Fibroblast of the conjunctiva (primary cell): Measurements from ENCODE around the gene LLGL1.

Experiments
- DNase-seq: peaks from one replicate; pipeline ENCODE4 v3.0.0-alpha.2; 2010; ENCODE audit warnings: low read depth

LLGL1 gene

GRCh38 chr17:18253187-18253884 is 27.9 kb downstream of the LLGL1 start:
- DNase-seq = no peak

GRCh38 chr17:18253947-18254821 is 28.7 kb downstream of the LLGL1 start:
- no peak for DNase-seq

- DNase-seq = no peak
Measured at GRCh38 chr17:18254888-18255649, 29.6 kb downstream of the LLGL1 start.

GRCh38 chr17:18256351-18256750 is 30.9 kb downstream of the LLGL1 start:
- no peak for DNase-seq

GRCh38 chr17:18256776-18257175 is 31.3 kb downstream of the LLGL1 start:
- no peak for DNase-seq

GRCh38 chr17:18257268-18257981 is 32.0 kb downstream of the LLGL1 start:
- DNase-seq = no peak

- DNase-seq = peak; percentile 34
Measured at GRCh38 chr17:18257982-18258355, 32.5 kb downstream of the LLGL1 start.

GRCh38 chr17:18258356-18259038 is 33.1 kb downstream of the LLGL1 start, which contains the start of gene FLII:
Gene FLII, minus strand, starts transcription at chr17:18258738. Its CDS starts 48 bp downstream, at chr17:18258690.
- DNase-seq = no peak

GRCh38 chr17:18259621-18260331 is 34.3 kb downstream of the LLGL1 start:
- DNase-seq = no peak

GRCh38 chr17:18260332-18261145 is 35.1 kb downstream of the LLGL1 start, which contains the start of gene MIEF2:
Gene MIEF2, plus strand, starts transcription at chr17:18260662. Its CDS starts 2,059 bp downstream, at chr17:18262721.
- peak; percentile 87 for DNase-seq

GRCh38 chr17:18261146-18261515 is 35.7 kb downstream of the LLGL1 start:
- DNase-seq = no peak

GRCh38 chr17:18261659-18262058 is 36.2 kb downstream of the LLGL1 start:
- DNase-seq = no peak

- no peak for DNase-seq
Measured at GRCh38 chr17:18262111-18262510, 36.7 kb downstream of the LLGL1 start.

- DNase-seq = no peak
Measured at GRCh38 chr17:18262641-18263040, 37.2 kb downstream of the LLGL1 start.

- DNase-seq = no peak
Measured at GRCh38 chr17:18263885-18264682, 38.6 kb downstream of the LLGL1 start.

GRCh38 chr17:18267366-18267765 is 41.9 kb downstream of the LLGL1 start:
- DNase-seq = no peak

- DNase-seq = no peak
Measured at GRCh38 chr17:18267927-18268711, 42.7 kb downstream of the LLGL1 start.
